K562 (cell line): Measurements from ENCODE around the gene MIR17HG. TPM values are rescaled to one million over a fixed set of nuclear protein-coding genes. Genes with fewer than 3 reads are reported as not detected.
A peak's percentile ranks its signal among the peaks of the same experiment; 100 is the strongest.

Experiments
- ATAC-seq: fragments of 200-7000 bp; cut with Tn5 transposase; 3 replicates; pipeline ENCODE4 v1.9.1; 2020; ENCODE audit warnings: moderate library complexity
- BruUV-seq: library from RNA; stranded (reverse); fragments of 400-500 nt; replicated peaks from 2 replicates; lab custom pipeline; 2021; lab: Mats Ljungman, UMichigan
- CTCF ChIA-PET: fragments of 300-600 bp; formaldehyde crosslinking; extraction: SDS; loops from one replicate; lab custom pipeline; 2021; ENCODE audit warnings: low intra/inter-chr PET ratio; lab: Yijun Ruan, JAX
- POLR2A ChIA-PET: fragments of 300-600, 350-650 bp; sonication (Branson Sonifier 250); formaldehyde crosslinking; extraction: SDS; loops from one replicate; lab custom pipeline; 2021; ENCODE audit warnings: antibody characterized with exemption, inconsistent platforms; lab: Yijun Ruan, JAX
- DNase-seq, 4 experiments: peaks; one replicate each; pipeline versions ENCODE4 v3.0.0 to v3.0.0-alpha.2; 2011 to 2018; ENCODE audit warnings: low spot score in 3 of 4, mixed read lengths in 3 of 4; ENCODE audit errors: extremely low read depth in 1 of 4
- FAIRE-seq: peaks from 2 replicates; lab custom pipeline; 2011; peaks lifted over from hg19 to GRCh38; lab: Jason Lieb, UNC
- H2AFZ ChIP-seq: 2 replicates; pipeline ENCODE4 v1.6.0; 2011; ENCODE audit warnings: low read depth, low read length, control low read depth, inconsistent platforms
- H3K27ac ChIP-seq: fragments of 200-600 bp; 3 replicates; pipeline ENCODE4 v1.8.0; 2011; ENCODE audit warnings: low read depth, mild to moderate bottlenecking, control low read depth, inconsistent platforms, low read length, moderate library complexity, mixed read lengths; ENCODE audit errors: extremely low read depth
- H3K27me3 ChIP-seq, 2 experiments: fragments of 300-600 bp in 1 of 2; 2 replicates in 1 of 2; 3 replicates in 1 of 2; pipeline versions ENCODE4 v1.6.0 to v1.8.0; 2011; ENCODE audit warnings: inconsistent platforms in 2 of 2, low read length in 2 of 2, mild to moderate bottlenecking in 1 of 2, mixed read lengths in 1 of 2, moderate library complexity in 1 of 2; ENCODE audit not compliant: control insufficient read depth in 2 of 2, insufficient read depth in 2 of 2
- H3K36me3 ChIP-seq: fragments of 300-600 bp; 3 replicates; pipeline ENCODE4 v1.8.0; 2011; ENCODE audit warnings: mild to moderate bottlenecking, low read length, inconsistent platforms; ENCODE audit not compliant: control insufficient read depth, insufficient read depth
- H3K4me1 ChIP-seq, 2 experiments: fragments of 200-600 bp in 1 of 2; replicated peaks in 1 of 2; 2 replicates in 1 of 2; 3 replicates in 1 of 2; pipeline versions ENCODE4 v1.5.1 to v1.8.0; 2011; ENCODE audit warnings: inconsistent platforms in 2 of 2, low read length in 2 of 2, mild to moderate bottlenecking in 1 of 2, mixed read lengths in 1 of 2, moderate library complexity in 1 of 2; ENCODE audit not compliant: control insufficient read depth in 2 of 2, insufficient read depth in 2 of 2
- H3K4me2 ChIP-seq: 2 replicates; pipeline ENCODE4 v1.6.1; 2011; ENCODE audit warnings: low read length, control low read depth, inconsistent platforms, mixed read lengths; ENCODE audit not compliant: insufficient read depth
- H3K4me3 ChIP-seq: fragments of 200-600 bp; sonication (generic), shearing (Covaris generic); 2 replicates; pipeline ENCODE4 v1.5.1; 2016; ENCODE audit warnings: control low read depth, inconsistent platforms
- H3K79me2 ChIP-seq: fragments of 200-600 bp; 3 replicates; pipeline ENCODE4 v1.8.0; 2011; ENCODE audit warnings: low read length, inconsistent platforms; ENCODE audit not compliant: control insufficient read depth, insufficient read depth
- H3K9ac ChIP-seq, 2 experiments: 2 replicates each; pipeline versions ENCODE4 v1.6.0 to v1.6.1; 2011; ENCODE audit warnings: low read depth in 2 of 2, low read length in 2 of 2, control low read depth in 1 of 2, inconsistent platforms in 1 of 2, mild to moderate bottlenecking in 1 of 2, mixed read lengths in 1 of 2; ENCODE audit not compliant: insufficient read depth in 1 of 2
- H3K9me1 ChIP-seq: one replicate; pipeline ENCODE4 v1.6.0; 2011; ENCODE audit warnings: inconsistent platforms, mild to moderate bottlenecking, low read length, moderate library complexity; ENCODE audit not compliant: control insufficient read depth, insufficient read depth
- H3K9me3 ChIP-seq: replicated peaks from 2 replicates; pipeline ENCODE4 v1.5.1; 2011; ENCODE audit warnings: low read depth, low read length, inconsistent platforms; ENCODE audit not compliant: control insufficient read depth, insufficient read depth
- H4K20me1 ChIP-seq: replicated peaks from 2 replicates; pipeline ENCODE4 v1.6.1; 2011; ENCODE audit warnings: low read length, inconsistent platforms, mixed read lengths; ENCODE audit not compliant: control insufficient read depth, insufficient read depth
- CHCHD3 ChIP-seq: fragments of 250-450 bp; sonication (Bioruptor Pico); IDR thresholded peaks from 2 replicates; pipeline ENCODE4 v2.1.2; 2022; ENCODE audit warnings: mild to moderate bottlenecking
- CREBBP ChIP-seq: IDR thresholded peaks from one replicate; pipeline ENCODE4 v1.6.1; 2012; ENCODE audit warnings: low read depth, mild to moderate bottlenecking, control low read depth, inconsistent platforms, low read length
- ETS2 ChIP-seq: IDR thresholded peaks from 2 replicates; pipeline ENCODE4 v1.6.1; 2016; ENCODE audit warnings: borderline replicate concordance, missing genetic modification characterization, mild to moderate bottlenecking, moderate library complexity, missing compliant biosample characterization; ENCODE audit not compliant: poor library complexity, severe bottlenecking
- ETV5 ChIP-seq: sonication (generic); formaldehyde crosslinking; IDR thresholded peaks from 2 replicates; pipeline ENCODE4 v1.4.0; 2020; ENCODE audit warnings: low read depth, mild to moderate bottlenecking, missing genetic modification reagents
- HMGN3 ChIP-seq: IDR thresholded peaks from 2 replicates; pipeline ENCODE4 v1.6.1; 2011; ENCODE audit warnings: borderline replicate concordance, low read depth, mild to moderate bottlenecking, mixed read lengths, low read length; ENCODE audit not compliant: insufficient read length; ENCODE audit errors: extremely low read depth
- MED1 ChIP-seq: sonication (generic); formaldehyde crosslinking; IDR thresholded peaks from 2 replicates; pipeline ENCODE4 v1.8.1; 2023; ENCODE audit warnings: missing genetic modification reagents, borderline replicate concordance
- NELFE ChIP-seq: IDR thresholded peaks from 2 replicates; pipeline ENCODE4 v1.6.1; 2011; ENCODE audit warnings: mild to moderate bottlenecking; ENCODE audit not compliant: insufficient read depth, insufficient read length
- POLR3A ChIP-seq: IDR thresholded peaks from 2 replicates; pipeline ENCODE4 v1.6.1; 2011; ENCODE audit warnings: borderline replicate concordance, mild to moderate bottlenecking, moderate library complexity; ENCODE audit not compliant: insufficient read length, insufficient read depth; ENCODE audit errors: extremely low read depth
- RBBP5 ChIP-seq: fragments of 200-600 bp; sonication (generic); IDR thresholded peaks from 2 replicates; pipeline ENCODE4 v1.6.1; 2012; ENCODE audit warnings: borderline replicate concordance, mild to moderate bottlenecking, low read length, control low read depth, inconsistent platforms; ENCODE audit not compliant: insufficient read depth, poor library complexity, severe bottlenecking
- THRAP3 ChIP-seq: fragments of 450-650 bp; IDR thresholded peaks from 2 replicates; pipeline ENCODE4 v1.6.1; 2016; ENCODE audit warnings: mild to moderate bottlenecking, inconsistent platforms, borderline replicate concordance
- WHSC1 ChIP-seq: IDR thresholded peaks from one replicate; pipeline ENCODE4 v1.6.1; 2012; ENCODE audit warnings: low read length, control low read depth, inconsistent platforms
- ZFP36 ChIP-seq: fragments of 150-350 bp; IDR thresholded peaks from 2 replicates; pipeline ENCODE4 v1.6.1; 2018; ENCODE audit warnings: low read length, low read depth; ENCODE audit not compliant: partially characterized antibody
- ZFX ChIP-seq: sonication (generic); formaldehyde crosslinking; IDR thresholded peaks from 2 replicates; pipeline ENCODE4 v1.8.0; 2022; ENCODE audit warnings: mild to moderate bottlenecking, missing genetic modification reagents, moderate library complexity
- WGBS: fragments of 100-300 bp; shearing (Covaris generic); methylation state at CpG from one replicate; pipeline ENCODE4 v1.1.6; 2016; ENCODE audit warnings: low coverage, mixed read lengths; ENCODE audit not compliant: insufficient coverage; ENCODE audit errors: missing lambda C conversion rate; 5-methylcytosine and 5-hydroxymethylcytosine counted together
- in situ Hi-C: fragments of 300-500 bp; cut with MboI; formaldehyde crosslinking; loops from 4 replicates; pipeline ENCODE4 v1.15.0; 2018; ENCODE audit warnings: inconsistent platforms, mixed read lengths
- intact Hi-C: fragments of 100-400 bp; cut with micrococcal nuclease; formaldehyde crosslinking; loops from 2 replicates; pipeline ENCODE4 v1.14.2; 2022
- polyA plus RNA-seq, 8 experiments: library from polyadenylated mRNA; depleted of rRNA in 4 of 8; stranded (reverse) in 5 of 8; unstranded in 3 of 8; fragments of >200 nt; fragmentation: Nextera tagmentation in 2 of 8; fragmentation: Illumina TruSeq in 1 of 8; extraction: Ambion mirVana in 2 of 8; extraction: Trizol in 1 of 8; gene quantifications; 2 replicates each; pipeline versions ENCODE4 v1.2.1 to v1.2.3, GENCODE V29; 2011 to 2014; ENCODE audit warnings: inconsistent platforms in 1 of 8, missing spikeins in 1 of 8
- total RNA-seq, 7 experiments: library from RNA; depleted of rRNA in 6 of 7; stranded (reverse); fragments of >200 nt in 6 of 7; fragmentation: Illumina TruSeq in 2 of 7; extraction: Trizol in 2 of 7; gene quantifications; 2 replicates each; pipeline versions ENCODE4 v1.2.1 to v1.2.3, GENCODE V29; 2011 to 2021; ENCODE audit warnings: low replicate concordance in 1 of 7
- TF ChIP-seq, protein P1 (sequence below): fragments of 250-450 bp; sonication (Bioruptor Pico); IDR thresholded peaks from 2 replicates; pipeline ENCODE4 v1.6.1; 2021; ENCODE audit warnings: mild to moderate bottlenecking

The MIR17HG gene
- total and polyA plus RNA-seq, 9 of the 15 experiments (the other 6 are each of a cell fraction or from before 2014, with no cell fraction given), result 44.2 to 218 (median 77.8) TPM

DNA sequence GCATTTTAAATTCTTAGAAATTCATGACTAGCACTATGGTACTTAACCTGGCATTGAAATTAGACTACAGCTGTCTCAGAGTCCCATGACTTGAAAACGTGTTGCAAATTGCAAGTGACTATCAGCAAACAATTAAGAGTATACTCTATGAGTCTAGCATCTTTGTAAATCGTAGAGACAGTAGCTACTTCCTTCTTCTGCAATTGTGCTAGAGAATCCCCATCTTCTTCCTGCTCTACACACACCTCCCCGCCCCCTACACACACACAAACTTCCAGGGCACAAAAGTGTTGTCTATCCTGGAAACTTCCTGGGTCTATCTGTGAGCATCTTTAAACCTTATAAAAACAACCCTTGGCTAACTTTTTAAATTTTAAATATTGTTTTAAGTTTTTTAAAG, 35.2 kb upstream of the MIR17HG start:
- Histone ChIP-seq H3K4me3 (no peak overlapping the region), H4K20me1 (no peaks in the 10 kb centered on the region), H3K27ac (no peak overlapping the region), H2AFZ (no peak overlapping the region), H3K4me1 (no peaks in the 10 kb centered on the region), H3K9ac (no peak overlapping the region), H3K4me2 (no peak overlapping the region), H3K9me1 (no peaks in the 10 kb centered on the region), H3K27me3 (no peaks in the 10 kb centered on the region), H3K79me2 (no peaks in the 10 kb centered on the region), H3K36me3 (no peaks in the 10 kb centered on the region), H3K9me3 (no peaks in the 10 kb centered on the region)
- FAIRE-seq (no peak), ATAC-seq (peak; percentile 14), DNase-seq (no peak)
- TF ChIP-seq CREBBP, result no peak
- TF ChIP-seq ZFX (CRISPR knock-in tag), result 0 out of 2 replicates have a peak, but pooled peaks have one; percentile 23
- TF ChIP-seq MED1 (CRISPR knock-in tag), result 0 out of 2 replicates have a peak, but pooled peaks have one; percentile 20
- no TSS peak for BruUV-seq
- intact Hi-C loops (no loop called here), in situ Hi-C loops (no loop called here)
- CTCF ChIA-PET, result interaction anchor here (0.6 to 1.6 kb wide), 4 partner anchors 35 to 368 kb away, joined by 3 to 15 read pairs (median 6); partner anchors contain the start of gene MIR17HG
- WGBS, result under 1% methylated on average over 3 of the region's 3 CpGs
- POLR2A ChIA-PET, result interaction anchor here (0.6 to 2.0 kb wide), 10 partner anchors 8 to 1084 kb away, joined by 3 to 11 read pairs (median 4); partner anchors contain the start of gene MIR17HG

- no peaks in the 10 kb centered on the region for H3K27me3 ChIP-seq
- no peak overlapping the region for H3K27ac ChIP-seq
- H3K4me1 ChIP-seq, result no peaks in the 10 kb centered on the region
- H3K36me3 ChIP-seq, result no peaks in the 10 kb centered on the region
- no peak overlapping the region for H3K4me2 ChIP-seq
- H3K4me3 ChIP-seq, result no peak overlapping the region
- in situ Hi-C loops, result no loop called here
- no TSS peak for BruUV-seq
- ATAC-seq (peak; percentile 84), DNase-seq (peak in 2 of 4 experiments; percentile 45 to 65), FAIRE-seq (peak; percentile 57)
- no peaks in the 10 kb centered on the region for H3K79me2 ChIP-seq
- H3K9ac ChIP-seq, result no peak overlapping the region
- intact Hi-C loops, result loop anchor here (1.0 kb wide), 1 partner anchor 93 kb away; no protein-coding TSS in a partner anchor
- no peak overlapping the region for H2AFZ ChIP-seq
- CTCF ChIA-PET, result interaction anchor here (0.6 to 1.6 kb wide), 4 partner anchors 34 to 1380 kb away, joined by 3 to 15 read pairs (median 6); partner anchors contain the start of gene MIR17HG
- POLR2A ChIA-PET, result interaction anchor here (0.6 to 2.0 kb wide), 4 partner anchors 11 to 46 kb away, joined by 3 to 11 read pairs (median 8); partner anchors contain the start of gene MIR17HG
- no peaks in the 10 kb centered on the region for H3K9me3 ChIP-seq
- H4K20me1 ChIP-seq, result no peaks in the 10 kb centered on the region
- under 1% methylated on average over 5 of the region's 5 CpGs for WGBS
- H3K9me1 ChIP-seq, result no peaks in the 10 kb centered on the region
- TF ChIP-seq RBBP5 (no peak), ETV5 (CRISPR knock-in tag) (no peak), THRAP3 (no peak), ETS2 (tag) (no peak), HMGN3 (no peak), ZFP36 (no peak), NELFE (no peak), POLR3A (no peak), CHCHD3 (CRISPR knock-in tag) (no peak), WHSC1 (no peak)
- TF ChIP-seq, protein P1, sequence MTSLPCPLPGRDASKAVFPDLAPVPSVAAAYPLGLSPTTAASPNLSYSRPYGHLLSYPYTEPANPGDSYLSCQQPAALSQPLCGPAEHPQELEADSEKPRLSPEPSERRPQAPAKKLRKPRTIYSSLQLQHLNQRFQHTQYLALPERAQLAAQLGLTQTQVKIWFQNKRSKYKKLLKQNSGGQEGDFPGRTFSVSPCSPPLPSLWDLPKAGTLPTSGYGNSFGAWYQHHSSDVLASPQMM (CRISPR knock-in tag), result 0 out of 2 replicates have a peak, but pooled peaks have one; percentile 67
Observed at GRCh38 chr13:91313103-91313502, 34.4 kb upstream of the MIR17HG start.
